ENCODE data around the gene GABRB3. TPM values are rescaled to one million over a fixed set of nuclear protein-coding genes. Genes with fewer than 3 reads are reported as not detected.

Gene GABRB3
- total RNA-seq, 2 experiments from 2014 or later, result 0.16 TPM; not detected in 1

DNA sequence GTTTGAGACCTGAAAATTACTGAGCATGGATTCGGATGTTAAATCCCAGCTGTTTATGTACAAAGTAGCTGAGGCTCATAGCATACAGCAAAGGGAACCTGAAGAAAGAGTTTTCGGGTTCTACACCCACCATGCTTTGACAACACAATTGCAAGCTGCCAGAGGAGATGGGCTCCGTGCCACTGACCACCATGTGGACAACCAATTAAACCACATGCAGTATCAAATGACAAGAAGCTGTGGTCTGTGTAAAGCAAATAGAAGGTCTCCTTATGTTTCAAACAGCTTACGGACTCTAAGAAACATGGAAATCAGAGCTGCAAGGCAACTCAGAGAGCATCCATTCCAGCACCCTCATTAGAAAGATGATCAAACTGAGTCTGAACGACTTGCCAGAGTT lies 12.9 kb downstream of the GABRB3 start:
- TF ChIP-seq, protein P1, sequence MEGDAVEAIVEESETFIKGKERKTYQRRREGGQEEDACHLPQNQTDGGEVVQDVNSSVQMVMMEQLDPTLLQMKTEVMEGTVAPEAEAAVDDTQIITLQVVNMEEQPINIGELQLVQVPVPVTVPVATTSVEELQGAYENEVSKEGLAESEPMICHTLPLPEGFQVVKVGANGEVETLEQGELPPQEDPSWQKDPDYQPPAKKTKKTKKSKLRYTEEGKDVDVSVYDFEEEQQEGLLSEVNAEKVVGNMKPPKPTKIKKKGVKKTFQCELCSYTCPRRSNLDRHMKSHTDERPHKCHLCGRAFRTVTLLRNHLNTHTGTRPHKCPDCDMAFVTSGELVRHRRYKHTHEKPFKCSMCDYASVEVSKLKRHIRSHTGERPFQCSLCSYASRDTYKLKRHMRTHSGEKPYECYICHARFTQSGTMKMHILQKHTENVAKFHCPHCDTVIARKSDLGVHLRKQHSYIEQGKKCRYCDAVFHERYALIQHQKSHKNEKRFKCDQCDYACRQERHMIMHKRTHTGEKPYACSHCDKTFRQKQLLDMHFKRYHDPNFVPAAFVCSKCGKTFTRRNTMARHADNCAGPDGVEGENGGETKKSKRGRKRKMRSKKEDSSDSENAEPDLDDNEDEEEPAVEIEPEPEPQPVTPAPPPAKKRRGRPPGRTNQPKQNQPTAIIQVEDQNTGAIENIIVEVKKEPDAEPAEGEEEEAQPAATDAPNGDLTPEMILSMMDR (IDR thresholded peaks at IDR 0.05), result no peak
- intact Hi-C loops (cut with micrococcal nuclease), result no loop called here
- H3K9me3 Mint-ChIP-seq, result peaks cover 6% of the 10 kb centered on the region
- H3K27ac Mint-ChIP-seq, result no peak overlapping the region
- H3K4me3 Mint-ChIP-seq, result no peak overlapping the region
- CTCF ChIA-PET, result no interaction called here
- POLR2A ChIA-PET, result interaction anchor here (0.7 kb wide), 1 partner anchor 19 kb away, joined by 3 read pairs; no protein-coding TSS in a partner anchor
- no peaks in the 10 kb centered on the region for H3K4me1 Mint-ChIP-seq (ENCODE audit: low read depth)
- no peaks in the 10 kb centered on the region for H3K36me3 Mint-ChIP-seq (ENCODE audit: low read depth)
- peaks cover 1% of the 10 kb centered on the region for H3K27me3 Mint-ChIP-seq
- ATAC-seq (no peak), DNase-seq (no peak)

DNA sequence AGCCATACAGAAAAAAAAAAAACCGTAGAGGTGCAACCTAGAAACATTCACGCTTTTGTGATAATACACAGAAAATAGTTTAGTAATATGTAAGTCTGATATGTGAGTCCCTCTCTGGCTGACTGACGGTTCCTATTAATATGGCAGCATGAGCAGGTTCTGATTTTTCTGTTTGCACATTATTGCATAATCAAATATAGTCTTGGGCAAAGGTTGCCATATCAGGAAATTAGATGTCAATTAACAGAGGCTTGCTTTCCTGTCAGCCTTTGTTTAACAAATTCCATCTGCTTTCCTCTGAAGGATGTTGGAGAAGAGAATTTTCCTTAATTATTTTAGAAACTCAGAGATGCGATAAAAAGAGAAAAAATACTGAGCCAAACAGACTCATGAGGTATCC lies 14.8 kb downstream of the GABRB3 start:
- POLR2A ChIA-PET, result no interaction called here
- DNase-seq (no peak), ATAC-seq (no peak)
- H3K4me3 Mint-ChIP-seq, result no peak overlapping the region
- H3K9me3 Mint-ChIP-seq, result peaks cover 3% of the 10 kb centered on the region
- no peak overlapping the region for H3K27ac Mint-ChIP-seq
- no peaks in the 10 kb centered on the region for H3K4me1 Mint-ChIP-seq (ENCODE audit: low read depth)
- CTCF ChIA-PET, result no interaction called here
- intact Hi-C loops (cut with micrococcal nuclease), result no loop called here
- peaks cover 1% of the 10 kb centered on the region for H3K27me3 Mint-ChIP-seq
- H3K36me3 Mint-ChIP-seq (ENCODE audit: low read depth), result no peaks in the 10 kb centered on the region
- TF ChIP-seq, protein P1 (IDR thresholded peaks at IDR 0.05), result no peak

DNA sequence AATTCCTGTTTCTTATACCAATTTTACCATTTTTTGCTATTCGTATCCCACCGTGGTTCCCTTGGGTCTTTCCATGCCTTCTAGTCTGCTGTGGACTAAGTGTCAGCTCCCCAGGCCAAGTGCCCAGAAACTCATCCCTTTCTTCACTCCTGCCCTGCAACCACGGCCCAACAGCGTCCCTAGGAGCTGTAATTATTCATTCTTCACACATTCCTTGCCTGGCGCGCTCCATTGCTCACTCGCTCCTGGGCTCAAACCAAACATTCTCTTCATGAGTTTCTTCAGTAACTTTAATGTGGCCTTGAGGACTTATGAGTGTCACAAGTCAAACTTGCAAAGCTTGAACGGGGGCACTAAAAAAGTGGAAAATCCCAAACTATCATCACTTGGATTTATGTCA lies 15.7 kb downstream of the GABRB3 start:
- ChIA-PET POLR2A (no interaction called here), CTCF (no interaction called here)
- TF ChIP-seq, protein P1 (IDR thresholded peaks at IDR 0.05), result no peak
- intact Hi-C loops (cut with micrococcal nuclease), result no loop called here
- H3K4me3 Mint-ChIP-seq, result no peak overlapping the region
- H3K36me3 Mint-ChIP-seq (ENCODE audit: low read depth), result no peaks in the 10 kb centered on the region
- H3K9me3 Mint-ChIP-seq, result peaks cover 3% of the 10 kb centered on the region
- no peak for DNase-seq
- no peak for ATAC-seq
- no peaks in the 10 kb centered on the region for H3K27me3 Mint-ChIP-seq
- no peak overlapping the region for H3K27ac Mint-ChIP-seq
- no peaks in the 10 kb centered on the region for H3K4me1 Mint-ChIP-seq (ENCODE audit: low read depth)

DNA sequence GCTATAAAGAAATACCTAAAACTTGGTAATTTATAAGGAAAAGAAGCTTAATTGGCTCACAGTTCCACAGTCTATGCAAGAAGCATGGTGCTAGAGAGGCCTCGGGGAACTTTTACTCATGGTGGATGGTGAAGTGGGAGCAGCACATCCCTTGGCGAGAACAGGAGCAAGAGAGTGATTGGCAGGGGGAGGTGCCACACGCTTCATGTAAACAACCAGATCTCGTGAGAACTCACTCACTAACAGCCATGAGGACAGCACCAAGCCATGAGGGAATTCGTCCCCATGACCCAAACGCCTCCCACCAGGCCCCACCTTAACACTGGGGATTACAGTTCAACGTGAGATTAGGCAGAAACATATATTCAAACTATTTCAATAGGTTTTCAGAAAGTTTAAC lies 28.0 kb downstream of the GABRB3 start:
- no peak for DNase-seq
- H3K4me1 Mint-ChIP-seq (ENCODE audit: low read depth), result no peaks in the 10 kb centered on the region
- no peaks in the 10 kb centered on the region for H3K27me3 Mint-ChIP-seq
- H3K27ac Mint-ChIP-seq, result no peak overlapping the region
- intact Hi-C loops (cut with micrococcal nuclease), result no loop called here
- CTCF ChIA-PET, result no interaction called here
- H3K36me3 Mint-ChIP-seq (ENCODE audit: low read depth), result no peaks in the 10 kb centered on the region
- no peak for ATAC-seq
- TF ChIP-seq, protein P1 (IDR thresholded peaks at IDR 0.05), result no peak
- H3K9me3 Mint-ChIP-seq, result peaks cover 11% of the 10 kb centered on the region
- POLR2A ChIA-PET, result no interaction called here
- no peak overlapping the region for H3K4me3 Mint-ChIP-seq

DNA sequence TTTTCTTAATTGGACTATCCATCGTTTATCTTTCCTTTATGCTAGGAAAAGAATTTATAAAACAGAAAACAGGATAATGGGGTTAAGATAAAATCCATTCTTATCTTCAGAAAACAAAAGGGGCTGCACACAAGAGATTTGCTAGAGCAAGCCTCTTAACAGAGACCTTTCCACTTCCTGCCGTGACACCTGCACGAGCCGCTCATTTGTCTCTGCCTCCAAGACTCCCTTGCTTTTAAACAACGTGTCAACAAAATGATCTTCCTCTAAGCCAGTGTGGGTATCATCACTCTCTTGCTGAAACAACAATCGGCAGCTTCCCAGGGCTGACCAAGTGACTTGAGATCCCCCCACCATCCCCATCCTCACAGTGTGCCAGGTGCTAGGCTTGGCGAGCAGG lies 33.1 kb downstream of the GABRB3 start:
- H3K4me3 Mint-ChIP-seq, result no peak overlapping the region
- no peaks in the 10 kb centered on the region for H3K27me3 Mint-ChIP-seq
- ATAC-seq (no peak), DNase-seq (no peak)
- ChIA-PET CTCF (no interaction called here), POLR2A (no interaction called here)
- intact Hi-C loops (cut with micrococcal nuclease), result no loop called here
- H3K36me3 Mint-ChIP-seq (ENCODE audit: low read depth), result no peaks in the 10 kb centered on the region
- TF ChIP-seq, protein P1 (IDR thresholded peaks at IDR 0.05), result no peak
- peaks cover 9% of the 10 kb centered on the region for H3K9me3 Mint-ChIP-seq
- H3K27ac Mint-ChIP-seq, result no peak overlapping the region
- H3K4me1 Mint-ChIP-seq (ENCODE audit: low read depth), result no peaks in the 10 kb centered on the region

All from activated CD8-positive, alpha-beta T cell treated with anti-CD3 and anti-CD28 coated beads for 36 hours (primary cell).